ENCODE data around the gene SERINC5. TPM values are rescaled to one million over a fixed set of nuclear protein-coding genes. Genes with fewer than 3 reads are reported as not detected.
A peak's percentile ranks its signal among the peaks of the same experiment; 100 is the strongest.

SERINC5 gene
- total RNA-seq, 3 donors from 2014 or later (not counting 1 experiment from before 2014, with no cell fraction given), result 6.8 to 18.9 (median 14.5) TPM

- Histone ChIP-seq H3K4me3 (ENCODE audit: low read length) (no peak overlapping the region), H3K36me3 (ENCODE audit: control insufficient read depth, insufficient read depth, low read length) (no peaks in the 10 kb centered on the region), H3K27ac (ENCODE audit: low read length) (no peak overlapping the region), H3K9me3 (ENCODE audit: control insufficient read depth, insufficient read depth, low read length) (no peaks in the 10 kb centered on the region), H3K27me3 (ENCODE audit: control insufficient read depth, insufficient read depth, low read length) (no peaks in the 10 kb centered on the region), H3K4me1 (ENCODE audit: control insufficient read depth, insufficient read depth, low read length) (peaks cover 6% of the 10 kb centered on the region)
- H3K4me1 Mint-ChIP-seq, result peaks cover 31 to 32% of the 10 kb centered on the region in 2 donors
- 84% methylated on average over 5 of the region's 6 CpGs for WGBS (ENCODE audit: insufficient coverage)
- no peak overlapping the region for H3K4me3 Mint-ChIP-seq
- intact Hi-C loops (cut with micrococcal nuclease), result no loop called here
- no peak overlapping the region for H3K27ac Mint-ChIP-seq
- no peaks in the 10 kb centered on the region for H3K36me3 Mint-ChIP-seq
- H3K27me3 Mint-ChIP-seq (ENCODE audit: low read depth in 2 of 2), result no peaks in the 10 kb centered on the region
- ATAC-seq, result no peak
- no peaks in the 10 kb centered on the region for H3K9me3 Mint-ChIP-seq
- TF ChIP-seq CTCF (IDR thresholded peaks at IDR 0.05), result no peak
- no peak for DNase-seq
Observed at GRCh38 chr5:80195837-80196400, 59.9 kb downstream of the SERINC5 start.

GRCh38 chr5:80194468-80194867 lies 61.4 kb downstream of the SERINC5 start:
- Mint-ChIP-seq H3K4me1 (peaks cover 42 to 43% of the 10 kb centered on the region in 2 donors), H3K27me3 (ENCODE audit: low read depth in 2 of 2) (no peaks in the 10 kb centered on the region), H3K27ac (no peak overlapping the region), H3K9me3 (no peaks in the 10 kb centered on the region), H3K36me3 (no peaks in the 10 kb centered on the region), H3K4me3 (no peak overlapping the region)
- DNase-seq (peak in 1 of 2 donors; percentile 41), ATAC-seq (no peak)
- intact Hi-C loops (cut with micrococcal nuclease), result no loop called here
- H3K9me3 ChIP-seq (ENCODE audit: control insufficient read depth, insufficient read depth, low read length), result no peaks in the 10 kb centered on the region
- no peak overlapping the region for H3K4me3 ChIP-seq (ENCODE audit: low read length)
- H3K27me3 ChIP-seq (ENCODE audit: control insufficient read depth, insufficient read depth, low read length), result no peaks in the 10 kb centered on the region
- WGBS (ENCODE audit: insufficient coverage), result 65% methylated on average over 3 of the region's 4 CpGs
- no peak overlapping the region for H3K27ac ChIP-seq (ENCODE audit: low read length)
- no peak for TF ChIP-seq CTCF (IDR thresholded peaks at IDR 0.05)
- H3K4me1 ChIP-seq (ENCODE audit: control insufficient read depth, insufficient read depth, low read length), result peaks cover 8% of the 10 kb centered on the region
- no peaks in the 10 kb centered on the region for H3K36me3 ChIP-seq (ENCODE audit: control insufficient read depth, insufficient read depth, low read length)

GRCh38 chr5:80193401-80193800 lies 62.4 kb downstream of the SERINC5 start:
- Mint-ChIP-seq H3K4me3 (no peak overlapping the region), H3K27ac (peak overlapping the region; percentile 0 to 3), H3K36me3 (no peaks in the 10 kb centered on the region), H3K9me3 (no peaks in the 10 kb centered on the region), H3K27me3 (ENCODE audit: low read depth in 2 of 2) (no peaks in the 10 kb centered on the region), H3K4me1 (peaks cover 50 to 51% of the 10 kb centered on the region in 2 donors)
- peaks cover 8% of the 10 kb centered on the region for H3K4me1 ChIP-seq (ENCODE audit: control insufficient read depth, insufficient read depth, low read length)
- H3K9me3 ChIP-seq (ENCODE audit: control insufficient read depth, insufficient read depth, low read length), result no peaks in the 10 kb centered on the region
- H3K27me3 ChIP-seq (ENCODE audit: control insufficient read depth, insufficient read depth, low read length), result no peaks in the 10 kb centered on the region
- no peak for TF ChIP-seq CTCF (IDR thresholded peaks at IDR 0.05)
- no peak overlapping the region for H3K4me3 ChIP-seq (ENCODE audit: low read length)
- H3K27ac ChIP-seq (ENCODE audit: low read length), result no peak overlapping the region
- WGBS (ENCODE audit: insufficient coverage), result 81% methylated on average over 5 of the region's 7 CpGs
- ATAC-seq (no peak), DNase-seq (no peak)
- intact Hi-C loops (cut with micrococcal nuclease), result no loop called here
- H3K36me3 ChIP-seq (ENCODE audit: control insufficient read depth, insufficient read depth, low read length), result no peaks in the 10 kb centered on the region
